Esophagus squamous epithelium (tissue), 5 donors: ENCODE data around the gene KIF26A. TPM values are rescaled to one million over a fixed set of nuclear protein-coding genes. Genes with fewer than 3 reads are reported as not detected.

Experiments used
- DNase-seq: peaks from one replicate; lab custom pipeline; 2025; lab: John Stamatoyannopoulos, UW
- H3K27ac ChIP-seq, 4 donors: fragments of 200-600 bp; sonication (generic); one replicate each; pipeline ENCODE4 v1.5.1; 2016 to 2019; ENCODE audit warnings: mild to moderate bottlenecking in 1 of 4
- H3K27me3 ChIP-seq, 4 donors: fragments of 200-600 bp; sonication (generic); 1 replicate in 3 of 4; 2 replicates in 1 of 4; pipeline versions ENCODE4 v1.5.1 to v1.6.0; 2017 to 2021; ENCODE audit warnings: antibody characterized with exemption in 1 of 4
- H3K36me3 ChIP-seq, 3 donors: fragments of 200-600 bp; sonication (generic); one replicate each; pipeline ENCODE4 v1.5.1; 2016 to 2019
- H3K4me1 ChIP-seq, 3 donors: fragments of 200-600 bp; sonication (generic); one replicate each; pipeline ENCODE4 v1.5.1; 2017 to 2019
- H3K4me3 ChIP-seq, 4 donors: fragments of 200-600 bp; sonication (generic); 1 replicate in 3 of 4; 2 replicates in 1 of 4; pipeline ENCODE4 v1.5.1; 2016 to 2019; ENCODE audit warnings: mild to moderate bottlenecking in 2 of 4, moderate library complexity in 1 of 4
- H3K9me3 ChIP-seq, 3 donors: fragments of 200-600 bp; sonication (generic); one replicate each; pipeline ENCODE4 v1.5.1; 2016 to 2019
- CTCF ChIP-seq, 6 experiments: fragments of 450-650 bp in 4 of 6; fragments of 200-600 bp in 2 of 6; sonication (generic) in 2 of 6; IDR thresholded peaks; one replicate each; pipeline ENCODE4 v1.5.1; 2016 to 2019; ENCODE audit warnings: antibody characterized with exemption in 6 of 6, mild to moderate bottlenecking in 4 of 6, moderate library complexity in 4 of 6
- POLR2A ChIP-seq, 4 donors: fragments of 450-650 bp; IDR thresholded peaks; one replicate each; pipeline ENCODE4 v1.6.1; 2017; ENCODE audit warnings: antibody characterized with exemption in 4 of 4, mild to moderate bottlenecking in 4 of 4, moderate library complexity in 3 of 4
- WGBS, 2 donors: methylation state at CpG; one replicate each; pipeline ENCODE4 v1.1.5; 2018; 5-methylcytosine and 5-hydroxymethylcytosine counted together
- intact Hi-C: fragments of 100-400 bp; cut with DNase I; formaldehyde crosslinking; loops from one replicate; pipeline ENCODE4 v1.15.0; 2022
- total RNA-seq, 4 donors: library from RNA; depleted of rRNA; stranded (reverse); fragments of >200 nt; gene quantifications; one replicate each; pipeline ENCODE4 v1.1.0, GENCODE V29; 2016
- donor health status: DM: yes; HTN: yes; CAD: no.

The KIF26A gene
- total RNA-seq, 4 donors from 2014 or later, result 0.80 to 2.7 (median 0.96) TPM

GRCh38 chr14:104226421-104227383 is 88.3 kb downstream of the KIF26A start:
- TF ChIP-seq POLR2A (IDR thresholded peaks at IDR 0.05), result no peak
- TF ChIP-seq CTCF (IDR thresholded peaks at IDR 0.05), result no peak
- DNase-seq, result no peak
- 87% methylated on average over 12 to 14 of the region's 17 CpGs for WGBS, 2 donors

GRCh38 chr14:104227806-104228205 is 89.4 kb downstream of the KIF26A start:
- DNase-seq, result no peak
- Histone ChIP-seq H3K4me3 (no peak overlapping the region), H3K4me1 (peaks cover 0 to 20% (median 0%) of the 10 kb centered on the region in 3 donors), H3K9me3 (peaks cover 0 to 16% (median 9%) of the 10 kb centered on the region in 3 donors), H3K36me3 (no peaks in the 10 kb centered on the region), H3K27me3 (peaks cover 0 to 21% (median 0%) of the 10 kb centered on the region in 4 donors), H3K27ac (no peak overlapping the region)
- TF ChIP-seq CTCF (IDR thresholded peaks at IDR 0.05) (no peak), POLR2A (IDR thresholded peaks at IDR 0.05) (no peak)
- intact Hi-C loops, result no loop called here
- 60 to 62% methylated on average over 1 of the region's 1 CpG for WGBS, 2 donors

More at GRCh38 chr14:104226421-104227383, 88.3 kb downstream of the KIF26A start:
- intact Hi-C loops, result no loop called here
- peaks cover 0 to 20% (median 0%) of the 10 kb centered on the region in 3 donors for H3K4me1 ChIP-seq
- H3K36me3 ChIP-seq, result no peaks in the 10 kb centered on the region
- H3K27ac ChIP-seq, result no peak overlapping the region
- peaks cover 0 to 16% (median 6%) of the 10 kb centered on the region in 3 donors for H3K9me3 ChIP-seq
- H3K27me3 ChIP-seq, result peaks cover 0 to 32% (median 0%) of the 10 kb centered on the region in 4 donors
- no peak overlapping the region for H3K4me3 ChIP-seq

GRCh38 chr14:104228221-104228620 is 89.8 kb downstream of the KIF26A start:
- WGBS, 2 donors, result 76 to 77% methylated on average over 6 to 7 of the region's 7 CpGs
- Histone ChIP-seq H3K27me3 (peaks cover 0 to 16% (median 0%) of the 10 kb centered on the region in 4 donors), H3K36me3 (no peaks in the 10 kb centered on the region), H3K4me3 (no peak overlapping the region), H3K27ac (no peak overlapping the region), H3K4me1 (peaks cover 0 to 17% (median 0%) of the 10 kb centered on the region in 3 donors), H3K9me3 (peaks cover 0 to 16% (median 13%) of the 10 kb centered on the region in 3 donors)
- TF ChIP-seq POLR2A (IDR thresholded peaks at IDR 0.05), result no peak
- no peak for TF ChIP-seq CTCF (IDR thresholded peaks at IDR 0.05)
- no peak for DNase-seq
- intact Hi-C loops, result no loop called here

- H3K4me3 ChIP-seq, result no peak overlapping the region
- WGBS, 2 donors, result 100% methylated on average over 1 to 5 of the region's 17 CpGs
- H3K36me3 ChIP-seq, result no peaks in the 10 kb centered on the region
- peaks cover 0 to 18% (median 18%) of the 10 kb centered on the region in 3 donors for H3K9me3 ChIP-seq
- peaks cover 0 to 10% (median 0%) of the 10 kb centered on the region in 3 donors for H3K4me1 ChIP-seq
- H3K27ac ChIP-seq, result no peak overlapping the region
- TF ChIP-seq POLR2A (IDR thresholded peaks at IDR 0.05), result no peak
- TF ChIP-seq CTCF (IDR thresholded peaks at IDR 0.05), result no peak
- DNase-seq, result no peak
- intact Hi-C loops, result no loop called here
- H3K27me3 ChIP-seq, result peaks cover 0 to 9% (median 0%) of the 10 kb centered on the region in 4 donors
These were observed 90.5 kb downstream of the KIF26A start for GRCh38 chr14:104228716-104229533.
